GM19468 (cell line): ENCODE measurements around the gene TMPRSS15.
"Not testable (repeated sequence)": the region's sequence is repeated elsewhere in the genome, so short reads cannot be mapped to it uniquely, and the experiment has no call there.

Experiments used
- ATAC-seq: cut with Tn5 transposase; IDR thresholded peaks from one replicate; pipeline ENCODE4 v1.9.1; 2021; ENCODE audit warnings: mild to moderate bottlenecking, moderate library complexity, moderate number of reproducible peaks; ENCODE audit not compliant: unreplicated experiment; ENCODE audit errors: extremely low read depth

The TMPRSS15 gene

DNA sequence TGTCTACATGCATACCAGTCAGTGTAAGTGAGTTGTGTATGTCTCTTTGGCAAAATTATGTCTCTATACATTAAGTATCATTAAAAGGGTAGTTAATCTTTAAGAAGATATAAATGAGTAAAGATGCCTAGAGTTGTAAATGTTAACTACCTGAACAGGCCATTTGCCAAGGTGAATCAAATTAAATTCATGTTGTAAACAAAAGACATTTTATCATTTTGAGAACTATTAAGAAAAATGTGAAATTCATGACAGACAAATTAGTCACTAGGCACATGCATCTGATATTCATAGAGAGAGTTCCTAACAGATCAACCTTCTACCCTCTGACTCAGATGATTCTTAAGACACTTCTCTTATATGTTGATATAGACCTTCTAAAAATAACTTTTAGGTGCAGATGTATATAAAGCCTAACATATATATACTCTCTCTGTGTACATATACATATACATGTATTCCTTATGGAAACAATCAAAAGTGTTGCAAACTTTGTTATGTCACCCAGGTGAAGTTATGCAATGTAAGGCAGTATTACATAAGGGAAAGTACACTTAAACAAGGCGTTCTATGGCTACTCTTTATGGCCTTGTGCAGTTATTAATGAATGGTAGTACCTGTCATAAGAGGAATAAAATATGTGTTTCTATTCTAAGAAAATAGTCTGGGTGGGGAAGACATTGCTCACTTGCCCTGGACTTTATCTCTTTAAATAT lies at the start of gene TMPRSS15:
TMPRSS15 (minus strand) TSS at position 51 of the 716 bp plus-strand sequence. CDS start 163 bp downstream, outside the sequence.
- ATAC-seq: no peak

DNA sequence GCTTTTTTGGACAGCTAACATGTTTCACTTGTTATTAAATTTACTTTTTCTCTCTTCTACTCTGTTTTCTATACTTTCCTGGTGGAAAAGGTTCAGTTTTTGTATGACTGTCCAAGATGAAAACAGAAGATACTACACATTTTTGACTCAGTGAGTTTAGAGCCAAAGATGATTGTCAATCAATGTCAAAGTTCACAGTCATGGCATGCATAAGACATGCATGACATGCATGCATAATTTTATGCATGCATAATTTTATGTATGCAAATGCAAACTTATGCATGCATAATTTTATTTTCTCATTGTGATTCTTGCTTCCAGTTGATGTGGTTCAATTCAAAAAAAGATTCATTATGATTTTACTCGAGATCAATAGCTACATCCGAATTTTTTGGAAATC lies 48.1 kb upstream of the TMPRSS15 start:
- no peak for ATAC-seq

DNA sequence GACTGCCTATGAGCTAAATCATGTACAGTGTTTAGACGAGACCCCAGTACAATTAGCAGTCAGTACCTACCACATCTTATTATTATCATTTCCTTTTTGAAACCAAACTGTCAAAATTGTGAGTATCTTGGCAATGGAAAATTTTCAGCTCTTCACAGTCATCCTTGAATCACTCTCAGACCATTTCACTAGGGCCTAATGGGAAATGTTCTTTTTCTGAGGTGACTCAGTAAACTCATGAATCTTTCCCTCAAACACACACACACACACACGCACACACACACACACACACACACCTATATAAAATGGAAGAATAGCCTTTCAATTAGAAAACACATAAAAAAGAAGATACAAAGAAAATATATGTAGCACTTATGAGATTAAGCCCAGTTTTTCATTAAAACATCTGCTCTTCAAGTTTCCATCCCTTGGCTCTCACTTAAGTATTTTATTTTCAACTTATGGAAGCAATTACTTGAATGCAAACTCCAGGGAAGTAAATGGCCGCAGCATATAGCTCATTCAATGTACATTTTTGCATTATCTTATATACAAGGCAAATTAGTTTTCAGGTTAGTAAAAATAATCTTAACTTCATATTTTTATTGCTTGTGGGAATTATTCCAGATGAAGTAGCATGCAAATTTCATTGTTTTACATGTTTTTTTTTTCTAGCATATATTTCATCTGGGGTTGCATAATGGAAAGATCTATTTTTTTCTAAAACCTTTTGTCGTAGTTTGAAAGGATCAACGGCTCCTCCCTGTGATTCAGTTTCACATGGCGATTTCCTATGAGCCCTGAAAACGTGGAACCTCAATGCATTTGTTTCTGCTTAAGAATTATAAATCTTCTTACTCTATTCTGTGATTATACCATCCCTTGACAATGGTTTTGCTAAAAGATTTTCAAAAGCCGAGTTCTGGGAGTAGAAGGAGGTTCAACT lies 46.3 kb upstream of the TMPRSS15 start:
- ATAC-seq: no peak

GRCh38 chr21:18443701-18444100 lies 40.1 kb upstream of the TMPRSS15 start:
- no peak for ATAC-seq

DNA sequence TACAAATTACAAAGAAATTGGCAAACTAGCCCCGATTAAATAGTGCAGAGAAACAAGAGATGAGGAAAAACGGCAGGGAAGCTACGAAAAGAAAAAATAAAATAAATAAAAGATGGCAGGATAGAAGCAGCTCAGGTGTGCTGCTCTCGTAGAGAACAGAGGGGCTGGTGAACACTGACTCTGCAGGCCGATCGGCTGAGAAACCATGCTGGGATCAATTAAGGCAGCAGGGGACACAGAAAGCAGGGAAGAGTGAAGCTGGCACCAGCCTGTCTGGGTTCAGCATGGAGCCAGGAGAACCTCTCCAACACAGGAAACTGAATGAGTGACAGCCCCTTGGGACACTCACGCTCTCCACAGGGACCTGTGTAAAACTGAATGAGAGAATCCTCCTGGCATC lies 39.5 kb upstream of the TMPRSS15 start:
- ATAC-seq: no peak

DNA sequence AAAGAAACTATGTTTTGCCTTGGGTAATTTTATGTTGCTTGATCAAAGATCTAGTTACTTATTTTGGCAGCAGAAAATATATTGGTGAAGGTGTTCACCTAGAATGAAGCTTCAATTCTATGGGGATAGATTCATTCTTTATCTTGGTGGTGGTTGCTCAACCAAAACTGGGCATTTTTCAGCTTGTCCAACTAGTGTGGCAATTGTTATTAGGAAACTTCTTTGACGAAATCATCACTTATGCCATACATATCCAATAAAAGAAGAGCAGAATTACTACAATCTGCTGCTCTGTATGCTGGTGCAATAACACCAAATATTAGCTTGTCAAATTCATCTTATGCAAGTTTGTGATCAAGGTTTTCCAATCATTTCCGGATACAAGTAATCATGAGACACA lies 26.8 kb upstream of the TMPRSS15 start:
- ATAC-seq: no peak

DNA sequence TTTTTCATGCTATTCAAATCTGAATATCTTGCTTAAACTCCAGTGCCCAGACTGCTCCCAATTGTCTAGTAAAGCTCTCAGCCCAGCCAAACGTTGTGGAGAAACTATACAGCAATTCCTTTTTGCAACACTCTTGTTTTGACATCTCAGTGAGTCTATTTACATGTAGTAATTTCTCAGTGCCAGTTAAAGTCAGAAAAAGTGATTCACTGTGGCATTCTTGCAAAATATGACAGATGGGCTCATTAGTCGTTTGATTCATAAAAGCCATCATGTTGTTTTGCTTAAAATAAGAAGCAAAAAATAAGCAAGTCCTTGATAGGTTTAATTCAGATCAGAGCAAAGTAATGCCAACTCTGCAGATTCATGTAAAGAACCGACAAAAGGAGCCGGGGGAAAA lies 20.7 kb upstream of the TMPRSS15 start:
- no peak for ATAC-seq

DNA sequence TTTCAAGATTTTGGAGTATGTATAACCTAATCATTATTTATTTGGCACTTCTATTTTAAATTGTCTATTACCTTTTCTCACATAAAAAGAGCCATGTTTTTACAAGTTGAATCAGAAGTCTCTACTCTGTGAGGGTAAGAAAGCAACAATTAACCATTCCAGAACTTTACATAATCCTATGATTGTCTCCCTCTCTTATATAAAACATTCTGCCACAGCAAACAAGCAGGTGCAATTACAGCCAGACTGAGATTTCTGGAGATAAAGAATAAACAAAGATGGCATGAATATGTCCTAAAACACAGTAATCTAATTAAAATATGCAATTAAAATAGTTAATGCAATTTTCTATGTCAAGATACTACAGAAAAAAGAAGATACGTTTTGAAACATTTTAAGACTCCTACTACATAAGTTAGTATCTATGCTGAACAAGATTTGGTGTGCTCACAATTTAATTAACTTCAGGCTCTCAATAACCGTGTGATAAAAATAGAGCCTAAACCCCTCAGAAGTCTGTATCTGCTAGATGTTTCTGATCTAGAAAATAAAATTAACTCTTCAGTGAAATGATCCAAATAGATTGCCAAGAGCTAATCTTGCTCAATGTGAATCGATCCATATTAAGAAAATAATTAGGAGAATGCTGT lies 13.7 kb upstream of the TMPRSS15 start:
- ATAC-seq: no peak

DNA sequence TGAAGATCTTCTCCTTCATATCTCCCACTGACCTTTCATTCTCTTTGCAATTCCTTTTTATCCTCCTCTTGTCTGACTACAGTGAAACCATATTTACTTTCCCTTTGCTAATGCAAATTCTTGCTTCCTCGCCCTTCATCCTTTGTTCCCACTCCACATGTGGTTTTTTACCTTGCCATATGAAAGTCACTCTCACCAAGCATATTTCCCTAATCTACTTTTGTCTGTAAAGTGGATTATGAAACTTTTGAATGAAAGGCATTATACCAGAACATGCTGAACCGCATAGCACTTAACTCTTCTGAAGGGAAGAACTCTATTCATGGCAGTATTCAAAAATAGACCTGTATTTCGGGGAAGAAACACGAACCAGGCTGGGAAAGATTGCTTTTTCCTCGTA lies 8.0 kb upstream of the TMPRSS15 start:
- ATAC-seq: no peak

GRCh38 chr21:18409579-18409978 lies 6.0 kb upstream of the TMPRSS15 start:
- ATAC-seq: no peak

GRCh38 chr21:18398843-18399242 lies 4.7 kb downstream of the TMPRSS15 start:
- ATAC-seq: no peak

DNA sequence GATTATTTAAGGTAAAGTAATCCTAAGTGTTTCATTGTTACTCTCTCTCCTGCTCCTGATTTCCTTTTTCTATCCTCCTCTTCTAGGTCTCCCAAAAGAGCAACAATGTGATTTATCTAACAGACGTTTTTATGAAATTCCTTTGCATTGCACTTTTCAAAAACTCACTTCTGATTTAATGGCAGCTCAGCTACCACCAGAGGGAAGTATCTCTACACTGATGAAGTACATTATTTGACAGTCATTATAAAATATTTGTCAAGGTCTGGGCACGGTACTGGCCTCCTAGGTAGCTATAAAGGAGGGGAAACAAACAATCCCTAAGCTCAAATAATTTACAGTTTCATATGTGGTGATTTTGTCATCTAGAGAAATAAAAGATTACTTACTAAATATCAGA lies 15.6 kb downstream of the TMPRSS15 start:
- no peak for ATAC-seq

GRCh38 chr21:18384771-18385170 lies 18.8 kb downstream of the TMPRSS15 start:
- ATAC-seq: no peak

DNA sequence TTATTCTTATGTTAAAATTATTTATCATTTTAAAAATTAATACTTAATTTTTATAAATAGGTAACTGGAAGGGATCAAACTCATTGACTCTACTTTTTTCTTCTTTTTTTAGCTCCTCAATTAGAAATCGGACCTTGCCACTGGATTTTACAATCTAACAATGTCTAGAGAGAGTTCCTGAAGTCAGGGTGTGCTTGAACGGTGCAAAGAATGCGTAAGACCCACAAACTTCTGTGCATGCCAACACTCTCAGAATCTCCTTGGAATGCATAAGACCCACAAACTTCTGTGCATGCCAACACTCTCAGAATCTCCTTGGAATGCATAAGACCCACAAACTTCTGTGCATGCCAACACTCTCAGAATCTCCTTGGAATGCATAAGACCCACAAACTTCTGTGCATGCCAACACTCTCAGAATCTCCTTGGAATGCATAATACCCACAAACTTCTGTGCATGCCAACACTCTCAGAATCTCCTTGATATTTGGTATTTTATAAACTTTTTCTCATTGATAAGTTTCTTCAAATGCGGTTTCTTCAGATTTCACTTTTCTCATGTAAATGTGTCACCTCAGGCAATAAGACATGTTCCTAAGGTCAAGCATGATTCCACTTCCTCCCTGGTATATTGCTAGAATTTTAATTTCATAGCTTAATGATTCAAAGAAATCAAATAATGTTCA lies 20.5 kb downstream of the TMPRSS15 start:
- ATAC-seq: not testable (repeated sequence)

DNA sequence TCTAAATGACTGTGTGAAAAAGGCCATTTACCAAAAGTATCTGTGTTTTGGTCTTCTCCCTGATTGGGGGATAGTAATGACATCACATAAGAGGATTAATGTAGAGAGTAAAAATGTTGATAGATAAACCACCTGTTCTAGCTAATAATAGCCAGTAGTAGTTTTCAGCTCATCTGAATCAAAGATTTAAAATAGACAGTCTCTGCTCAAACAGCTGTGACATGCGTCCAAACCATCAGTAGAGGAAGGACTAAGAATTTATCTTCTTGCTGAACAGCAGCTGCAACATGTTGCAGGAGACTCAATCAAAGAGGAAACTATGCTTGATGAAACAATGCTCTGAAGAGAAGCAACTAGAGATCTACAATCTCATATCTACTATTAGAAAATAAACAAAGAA lies 21.4 kb downstream of the TMPRSS15 start:
- no peak for ATAC-seq

DNA sequence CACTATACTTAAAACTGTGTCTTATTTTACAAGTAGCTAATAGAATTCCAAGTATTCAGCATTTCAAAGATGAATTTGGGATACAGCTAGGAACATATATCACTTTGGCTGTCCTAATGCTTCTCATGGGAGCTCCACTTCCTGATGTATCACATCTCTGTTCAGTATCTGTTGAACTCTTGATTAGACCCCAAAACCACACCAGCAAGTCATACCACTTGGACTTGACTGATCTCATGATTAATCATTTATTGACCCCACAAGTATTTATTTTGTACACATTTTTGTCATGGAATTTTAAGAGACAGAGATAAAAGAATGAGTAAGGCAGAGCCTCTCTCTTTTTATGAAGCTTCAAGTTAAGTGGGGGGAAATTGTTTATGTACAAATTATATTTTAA lies 30.0 kb downstream of the TMPRSS15 start:
- ATAC-seq: no peak

DNA sequence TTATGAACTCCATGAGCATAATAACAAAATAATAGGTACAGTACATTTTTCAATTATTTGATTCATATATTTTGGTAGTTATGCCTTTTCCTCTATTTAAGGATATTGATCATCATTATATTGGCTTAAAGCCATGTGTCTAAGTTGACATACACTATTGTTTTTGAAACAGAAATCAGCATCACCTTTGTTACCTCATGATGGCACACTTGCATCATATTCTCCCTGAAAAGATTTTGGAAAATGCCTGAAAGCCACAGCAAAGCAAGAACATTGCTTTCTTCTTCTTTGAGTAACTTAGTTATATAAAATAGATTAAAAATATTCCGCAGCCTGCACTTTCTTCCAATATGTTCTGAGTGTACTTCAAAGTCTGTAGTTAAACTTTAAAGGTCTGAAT lies 33.3 kb downstream of the TMPRSS15 start:
- ATAC-seq: no peak

DNA sequence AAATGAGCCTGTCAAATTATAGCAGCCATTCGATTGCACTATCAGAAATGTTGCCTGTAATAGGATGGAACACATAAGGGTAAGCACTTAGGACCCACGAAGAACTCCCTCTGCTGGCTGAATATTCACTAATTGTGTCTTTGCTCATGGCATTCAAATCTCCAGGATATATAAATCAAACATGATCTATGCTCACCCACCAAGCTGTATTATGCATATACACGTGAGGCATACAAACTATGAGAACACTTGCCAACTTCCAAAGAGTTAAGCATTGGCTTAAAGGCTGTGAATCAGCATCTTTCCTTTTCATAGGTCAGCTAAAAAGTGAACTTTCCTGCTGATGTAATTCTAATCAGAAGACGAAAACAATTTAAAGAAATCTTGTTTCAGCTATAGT lies 34.5 kb downstream of the TMPRSS15 start:
- no peak for ATAC-seq

- ATAC-seq: no peak
These were observed 35.4 kb downstream of the TMPRSS15 start for GRCh38 chr21:18368205-18368604.

GRCh38 chr21:18356801-18357200 lies 46.8 kb downstream of the TMPRSS15 start:
- ATAC-seq: no peak
